LoVo (cell line): ENCODE measurements around the gene PROK1.

ENCODE experiments used
- DNase-seq: peaks from one replicate; pipeline ENCODE4 v3.0.0-alpha.2; 2016; ENCODE audit warnings: low spot score

The PROK1 gene

DNA sequence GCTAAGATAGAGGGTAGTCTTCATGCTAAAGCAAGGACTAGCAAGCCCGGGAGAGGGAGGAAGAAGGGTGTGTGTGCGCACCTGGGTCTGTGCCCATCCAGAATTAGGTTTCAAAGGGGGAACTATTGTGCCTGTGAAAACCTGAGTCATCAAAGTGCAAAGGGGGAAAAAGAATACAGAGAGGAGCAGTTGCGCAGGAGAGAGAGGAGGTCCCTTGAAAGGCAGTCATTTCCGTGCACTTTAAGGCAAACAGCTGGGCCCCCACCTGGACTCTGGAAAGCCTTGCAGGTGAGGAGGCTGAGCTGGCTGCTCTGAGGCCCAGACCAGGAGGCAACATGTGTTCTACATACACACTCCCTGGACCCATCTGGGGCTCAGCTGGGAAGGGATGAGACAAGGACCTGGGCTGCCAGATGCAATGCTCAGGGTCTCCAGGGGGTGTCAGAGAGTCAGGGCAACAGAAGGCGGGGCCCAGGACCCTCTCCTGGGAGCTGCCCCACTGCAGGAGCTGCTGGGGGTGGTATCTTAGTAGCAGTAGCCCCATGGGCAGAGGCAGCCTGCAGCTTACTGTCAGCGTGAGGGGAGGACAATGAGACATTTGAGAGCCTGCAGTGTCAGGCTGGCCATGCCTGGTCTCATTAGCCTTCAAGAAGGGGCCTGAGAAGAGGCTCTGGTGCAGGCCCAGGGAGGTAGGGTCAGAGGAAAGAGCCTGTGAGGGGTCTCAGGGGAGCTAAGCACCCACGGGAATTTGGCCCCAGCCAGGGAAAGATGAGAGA lies 14.3 kb downstream of the PROK1 start:
- DNase-seq, result no peak

DNA sequence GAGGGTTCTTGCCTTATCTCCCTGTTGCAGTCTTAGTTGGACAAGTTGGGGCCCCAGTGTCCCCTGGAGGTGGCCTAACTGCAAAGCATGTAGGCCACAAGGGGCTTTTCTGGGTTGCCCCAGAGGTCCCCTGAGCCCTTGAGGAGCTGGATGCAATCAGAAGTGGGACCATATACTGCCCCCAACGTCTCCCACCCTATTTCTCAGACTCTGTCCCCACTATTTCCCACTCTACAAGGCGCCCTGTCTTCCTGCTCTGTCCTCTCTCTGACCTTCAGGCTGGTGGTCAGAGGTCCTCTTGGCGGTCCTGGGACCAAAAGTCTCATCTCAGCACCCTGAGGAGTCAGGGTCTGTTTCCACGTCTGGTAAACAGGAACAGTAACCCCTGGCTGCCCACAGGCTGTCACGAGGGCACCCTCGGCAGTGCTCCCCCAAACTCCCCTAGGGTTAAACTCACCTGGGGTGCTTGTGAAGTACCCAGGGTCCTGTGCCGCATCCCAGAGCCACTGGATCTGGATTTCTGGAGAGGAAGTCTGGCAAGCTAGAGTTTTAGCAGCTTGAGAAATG lies 14.9 kb downstream of the PROK1 start:
- DNase-seq, result no peak

- no peak for DNase-seq
These were observed 15.8 kb downstream of the PROK1 start for GRCh38 chr1:110466646-110467280.

- no peak for DNase-seq
These were observed 20.2 kb downstream of the PROK1 start for GRCh38 chr1:110471131-110471530.

- no peak for DNase-seq
These were observed 21.6 kb downstream of the PROK1 start for GRCh38 chr1:110472546-110472945.

GRCh38 chr1:110474444-110474843 lies 23.5 kb downstream of the PROK1 start:
- no peak for DNase-seq

DNA sequence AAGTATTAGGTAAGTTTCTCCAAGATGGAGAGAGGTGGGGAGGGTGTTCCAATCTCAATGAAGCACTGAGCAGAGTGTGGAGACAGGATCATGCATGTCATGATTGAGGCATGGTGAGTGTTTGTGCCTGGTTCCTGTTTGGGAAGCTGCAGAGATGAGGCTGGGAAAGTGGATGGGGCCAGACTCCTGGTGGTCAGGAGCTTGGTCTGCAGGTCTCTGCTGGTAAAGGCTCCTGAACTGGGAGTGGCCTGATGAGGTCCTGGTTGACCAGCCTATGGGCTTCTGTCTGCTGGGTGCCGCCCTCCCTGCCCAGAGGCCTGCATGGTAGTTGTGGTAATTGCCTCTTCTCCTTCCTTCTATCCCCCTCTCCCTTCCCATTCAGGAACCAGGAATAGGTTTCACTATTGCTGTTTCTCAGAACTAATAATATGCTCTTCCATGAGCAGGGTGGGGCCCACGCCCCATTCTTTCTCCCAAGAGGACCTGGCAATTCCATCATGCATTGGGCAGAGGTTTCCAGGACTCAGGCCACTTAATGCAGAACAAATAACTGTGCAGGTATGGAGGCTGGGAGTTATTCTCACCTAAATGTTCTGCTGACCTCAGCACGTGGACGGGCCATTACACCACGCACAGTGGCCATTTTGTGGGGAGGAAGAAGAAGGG lies 24.5 kb downstream of the PROK1 start:
- DNase-seq, result peak; percentile 11

GRCh38 chr1:110476028-110476765 lies 25.2 kb downstream of the PROK1 start:
- DNase-seq, result no peak

- DNase-seq, result peak; percentile 87
These were observed 26.1 kb downstream of the PROK1 start for GRCh38 chr1:110477041-110477440.

GRCh38 chr1:110477445-110477957 lies 26.6 kb downstream of the PROK1 start:
- DNase-seq, result no peak

DNA sequence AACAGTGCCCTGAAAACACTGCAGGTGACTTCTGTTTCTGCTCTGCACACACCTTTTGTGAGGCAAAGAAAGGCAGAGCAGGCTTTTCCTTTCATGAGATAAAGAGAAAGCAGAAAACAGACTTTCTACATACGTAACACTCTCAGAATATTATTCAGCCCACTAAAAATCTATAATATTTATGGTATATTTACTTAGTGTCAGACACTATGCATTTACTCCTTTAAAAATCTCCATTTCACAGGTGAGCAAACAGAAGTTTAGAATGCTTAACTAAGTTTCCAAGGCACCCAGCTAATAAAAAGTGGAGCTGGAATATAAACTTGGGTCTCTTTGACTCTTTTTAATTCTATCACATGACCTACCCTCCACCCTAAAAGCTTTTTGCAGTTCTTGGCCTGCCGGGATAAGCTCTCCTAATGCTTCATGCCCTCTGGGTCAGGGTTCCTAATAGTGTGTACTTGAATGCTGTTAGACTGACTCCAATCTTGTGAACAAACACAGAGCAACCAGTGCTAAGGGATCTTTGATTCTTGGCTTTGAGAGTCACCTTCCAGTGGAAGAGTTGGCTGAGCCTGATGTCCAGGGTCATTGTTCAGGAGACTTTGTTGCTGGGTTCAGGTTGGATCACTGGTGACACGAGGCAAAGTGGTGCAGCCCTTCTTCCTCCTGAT lies 27.2 kb downstream of the PROK1 start:
- DNase-seq, result no peak

- no peak for DNase-seq
These were observed 27.9 kb downstream of the PROK1 start for GRCh38 chr1:110478886-110479285.

GRCh38 chr1:110480356-110481096 lies 29.6 kb downstream of the PROK1 start:
- no peak for DNase-seq

DNA sequence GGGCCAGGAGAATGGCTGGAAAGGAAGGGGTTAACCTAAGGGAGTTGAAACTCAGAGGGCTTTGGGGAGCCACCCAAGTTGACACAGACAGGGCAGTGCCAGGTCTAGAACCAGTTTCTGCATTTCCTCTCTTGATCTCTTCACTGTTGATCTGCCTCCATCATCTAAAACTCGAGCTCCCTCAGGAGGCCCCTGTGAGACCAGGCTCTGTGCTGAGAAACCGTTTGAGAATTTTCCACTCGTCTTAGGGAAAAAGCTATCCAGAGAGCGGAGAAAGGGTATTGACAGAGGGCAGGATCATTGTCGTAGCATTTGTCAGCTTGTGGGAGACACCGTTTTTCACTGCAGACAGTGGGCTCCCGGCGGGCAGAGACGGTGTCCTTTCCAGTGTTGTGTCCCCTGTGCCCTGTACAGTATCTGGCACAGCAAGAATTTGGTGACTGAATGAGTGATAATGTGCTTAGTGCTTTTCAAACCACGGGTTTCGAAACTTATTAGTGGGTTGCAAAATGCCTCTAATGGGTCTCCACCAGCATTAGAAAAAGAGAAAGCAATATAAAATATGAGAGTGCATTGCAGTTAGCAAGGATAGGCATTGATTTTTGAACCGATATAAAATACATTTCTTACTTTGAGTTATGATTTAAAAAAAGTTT lies 31.1 kb downstream of the PROK1 start:
- DNase-seq, result no peak

- no peak for DNase-seq
These were observed 31.8 kb downstream of the PROK1 start for GRCh38 chr1:110482662-110483307.

GRCh38 chr1:110483308-110483685 lies 32.3 kb downstream of the PROK1 start:
- DNase-seq, result no peak

- no peak for DNase-seq
These were observed 33.9 kb downstream of the PROK1 start for GRCh38 chr1:110484801-110485200.

DNA sequence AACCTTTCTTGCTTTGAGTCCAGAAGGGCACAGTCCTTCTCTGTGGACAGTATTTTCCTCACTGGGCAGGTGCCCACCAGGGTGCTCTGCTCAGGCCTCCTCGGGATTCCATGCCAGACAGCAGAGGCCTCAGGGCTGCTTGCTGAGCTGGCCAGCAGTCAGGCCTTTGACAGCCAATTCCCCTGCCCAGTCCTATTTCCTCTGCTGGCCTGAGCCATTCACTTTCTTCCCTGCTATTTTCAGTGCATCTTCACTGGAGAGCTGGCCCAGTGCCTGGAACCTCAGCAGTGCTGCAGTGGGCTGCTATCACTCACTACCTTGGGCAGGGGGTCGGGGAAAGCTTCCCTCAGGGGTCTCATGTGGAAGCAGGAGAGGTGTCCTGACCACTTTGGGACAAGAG lies 34.8 kb downstream of the PROK1 start:
- DNase-seq, result no peak

DNA sequence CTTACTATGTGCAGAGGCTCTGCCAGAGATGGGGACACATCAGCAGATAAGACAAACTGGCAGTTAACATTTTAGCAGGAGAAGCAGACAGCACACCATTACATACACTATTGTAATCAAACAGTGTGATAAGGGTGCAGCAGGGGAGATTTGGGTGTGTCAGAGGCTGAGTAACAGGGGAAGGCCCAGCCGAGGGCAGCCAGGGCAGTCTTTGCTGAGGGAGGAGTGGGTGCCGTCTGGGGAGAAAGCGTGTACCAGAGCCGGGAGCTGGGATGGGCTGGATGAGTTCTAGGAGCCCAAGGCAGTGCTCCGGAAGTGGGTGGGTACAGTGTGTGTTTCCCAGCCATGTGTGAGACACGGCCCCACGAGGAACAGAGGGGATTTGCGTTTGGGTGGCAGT lies 36.8 kb downstream of the PROK1 start:
- no peak for DNase-seq

- DNase-seq, result no peak
These were observed 37.2 kb downstream of the PROK1 start for GRCh38 chr1:110488161-110488560.
